HT-29 (cell line): ENCODE results near the gene NLRP6. TPM values are rescaled to one million over a fixed set of nuclear protein-coding genes. Genes with fewer than 3 reads are reported as not detected.
"Not testable (repeated sequence)": the region's sequence is repeated elsewhere in the genome, so short reads cannot be mapped to it uniquely, and the experiment has no call there.

ENCODE experiments used
- DNase-seq: peaks from one replicate; pipeline ENCODE4 v3.0.0-alpha.2; 2015; ENCODE audit warnings: low spot score
- total RNA-seq: library from RNA; depleted of rRNA; stranded (reverse); fragments of >200 nt; shearing (Covaris generic); gene quantifications from 2 replicates; pipeline ENCODE4 v1.2.3, GENCODE V29; 2014

Gene NLRP6
- total RNA-seq, 1 experiment from 2014 or later: not detected

GRCh38 chr11:319121-319887, 41.1 kb downstream of the NLRP6 start:
- not testable (repeated sequence) for DNase-seq

GRCh38 chr11:319888-320273, 41.7 kb downstream of the NLRP6 start:
- DNase-seq: not testable (repeated sequence)

GRCh38 chr11:324156-324555, 45.9 kb downstream of the NLRP6 start:
- DNase-seq: no peak

GRCh38 chr11:324593-325517, 46.6 kb downstream of the NLRP6 start:
- not testable (repeated sequence) for DNase-seq

GRCh38 chr11:325796-326591, 47.8 kb downstream of the NLRP6 start:
- DNase-seq: no peak

GRCh38 chr11:326592-326841, 48.3 kb downstream of the NLRP6 start:
- no peak for DNase-seq

- DNase-seq: no peak
These were observed 48.8 kb downstream of the NLRP6 start for GRCh38 chr11:326842-327580.

GRCh38 chr11:327581-327923, 49.3 kb downstream of the NLRP6 start:
- DNase-seq: no peak

GRCh38 chr11:328012-328411, 49.8 kb downstream of the NLRP6 start:
- DNase-seq: no peak

- DNase-seq: not testable (repeated sequence)
These were observed 50.4 kb downstream of the NLRP6 start for GRCh38 chr11:328516-329100.

GRCh38 chr11:329886-330253, 51.7 kb downstream of the NLRP6 start:
- no peak for DNase-seq

- no peak for DNase-seq
These were observed 52.1 kb downstream of the NLRP6 start for GRCh38 chr11:330307-330693.

- no peak for DNase-seq
These were observed 52.6 kb downstream of the NLRP6 start for GRCh38 chr11:330694-331357.

- no peak for DNase-seq
These were observed 53.3 kb downstream of the NLRP6 start for GRCh38 chr11:331358-332060.

GRCh38 chr11:332651-333480, 54.7 kb downstream of the NLRP6 start:
- no peak for DNase-seq

GRCh38 chr11:333616-334263, 55.5 kb downstream of the NLRP6 start:
- not testable (repeated sequence) for DNase-seq

- no peak for DNase-seq
These were observed 56.2 kb downstream of the NLRP6 start for GRCh38 chr11:334264-334994.
